Left cardiac atrium (tissue), 4 donors: ENCODE data around the gene GPR3. TPM values are rescaled to one million over a fixed set of nuclear protein-coding genes. Genes with fewer than 3 reads are reported as not detected.
A peak's percentile ranks its signal among the peaks of the same experiment; 100 is the strongest.

ENCODE experiments used
- ATAC-seq, 2 donors: fragments of 200-7000 bp; cut with Tn5 transposase; one replicate each; pipeline ENCODE4 v1.9.1; 2020; ENCODE audit warnings: mild to moderate bottlenecking in 2 of 2, moderate library complexity in 2 of 2
- DNase-seq: peaks from one replicate; pipeline ENCODE4 v3.0.0-alpha.2; 2020
- intact Hi-C, 2 donors: fragments of 100-400 bp; cut with DNase I; formaldehyde crosslinking; loops; one replicate each; pipeline versions ENCODE4 v1.14.1 to v1.15.1; 2022 to 2023
- total RNA-seq, 2 donors: library from RNA; stranded (reverse); fragmentation: NEBNext Ultra II Directional; extraction: Animal tissue kit (Norgen Biotek cat#: 25700); gene quantifications; one replicate each; pipeline ENCODE4 v1.2.1, GENCODE V29; 2021
- donor health status: DM: no; HTN: yes; CAD: no.
- donor health status: DM: no; HTN: yes; CAD: no; lungs with severe emphysema.
- donor health status: DM: yes; HTN: yes; CAD: no.
- donor health status: Dilated cardiomyopathy.

Gene GPR3
- total RNA-seq, 2 donors from 2014 or later = 1.7 to 12.4 TPM

- intact Hi-C loops = loop anchor here in 1 of 2 donors (5.0 kb wide), 1 partner anchor 36 kb away; the partner anchor contains the start of gene GPR3
- DNase-seq = no peak
- peak in 1 of 2 donors; percentile 58 for ATAC-seq
Measured at GRCh38 chr1:27356619-27357280, 35.7 kb upstream of the GPR3 start.

GRCh38 chr1:27357281-27358037, 35.0 kb upstream of the GPR3 start:
- DNase-seq (peak; percentile 78), ATAC-seq (peak; percentile 67 to 83)
- intact Hi-C loops = loop anchor here in 1 of 2 donors (5.0 kb wide), 1 partner anchor 35 kb away; the partner anchor contains the start of gene GPR3

- ATAC-seq (no peak), DNase-seq (no peak)
- intact Hi-C loops = loop anchor here in 1 of 2 donors (5.0 kb wide), 1 partner anchor 34 kb away; the partner anchor contains the start of gene GPR3
Measured at GRCh38 chr1:27358038-27358927, 34.1 kb upstream of the GPR3 start.

GRCh38 chr1:27358928-27359313, 33.5 kb upstream of the GPR3 start:
- no peak for ATAC-seq
- no peak for DNase-seq
- intact Hi-C loops = loop anchor here in 1 of 2 donors (5.0 kb wide), 1 partner anchor 33 kb away; the partner anchor contains the start of gene GPR3

GRCh38 chr1:27359822-27360158, 32.6 kb upstream of the GPR3 start:
- intact Hi-C loops = loop anchor here in 1 of 2 donors (5.0 kb wide), 1 partner anchor 33 kb away; the partner anchor contains the start of gene GPR3
- no peak for ATAC-seq
- DNase-seq = no peak

GRCh38 chr1:27360159-27361043, 32.0 kb upstream of the GPR3 start:
- intact Hi-C loops = no loop called here
- DNase-seq = peak; percentile 58
- ATAC-seq = peak; percentile 4 to 23

- no peak for DNase-seq
- intact Hi-C loops = no loop called here
- ATAC-seq = no peak
Measured at GRCh38 chr1:27361044-27361402, 31.4 kb upstream of the GPR3 start.

- intact Hi-C loops = no loop called here
- no peak for ATAC-seq
- no peak for DNase-seq
Measured at GRCh38 chr1:27361553-27361952, 30.9 kb upstream of the GPR3 start.

GRCh38 chr1:27363766-27364695, 28.4 kb upstream of the GPR3 start:
- DNase-seq (no peak), ATAC-seq (no peak)
- intact Hi-C loops = no loop called here

- intact Hi-C loops = no loop called here
- ATAC-seq (no peak), DNase-seq (no peak)
Measured at GRCh38 chr1:27364696-27365371, 27.6 kb upstream of the GPR3 start.

GRCh38 chr1:27365372-27366112, 26.9 kb upstream of the GPR3 start:
- intact Hi-C loops = no loop called here
- DNase-seq = peak; percentile 91
- peak; percentile 82 to 84 for ATAC-seq

- peak; percentile 96 for DNase-seq
- intact Hi-C loops = no loop called here
- peak; percentile 70 to 77 for ATAC-seq
Measured at GRCh38 chr1:27366113-27366410, 26.4 kb upstream of the GPR3 start.

GRCh38 chr1:27366411-27367159, 25.8 kb upstream of the GPR3 start, which contains the start of gene MAP3K6:
MAP3K6 (minus strand) TSS chr1:27366961; CDS start chr1:27366597, 364 bp downstream.
- DNase-seq = peak; percentile 94
- peak; percentile 76 to 81 for ATAC-seq
- intact Hi-C loops = no loop called here

- intact Hi-C loops = no loop called here
- no peak for DNase-seq
Measured at GRCh38 chr1:27367160-27367650, 25.2 kb upstream of the GPR3 start.

GRCh38 chr1:27368869-27369582, 23.4 kb upstream of the GPR3 start:
- ATAC-seq = no peak
- DNase-seq = no peak
- intact Hi-C loops = no loop called here

More at GRCh38 chr1:27367160-27367650, 25.2 kb upstream of the GPR3 start:
- no peak for ATAC-seq
